Right atrium auricular region (tissue), 2 donors: Measurements from ENCODE around the gene NAGK. TPM values are rescaled to one million over a fixed set of nuclear protein-coding genes. Genes with fewer than 3 reads are reported as not detected.

Source experiments
- DNase-seq: peaks from one replicate; pipeline ENCODE4 v3.0.0-alpha.2; 2019; ENCODE audit warnings: low spot score
- H3K27ac ChIP-seq, 2 donors: fragments of 200-600 bp; sonication (generic); 1 replicate in 1 of 2; 2 replicates in 1 of 2; pipeline ENCODE4 v1.5.1; 2016 to 2019
- H3K27me3 ChIP-seq, 2 donors: fragments of 200-600 bp; sonication (generic); one replicate each; pipeline versions ENCODE4 v1.5.1 to v1.6.0; 2017 to 2019
- H3K36me3 ChIP-seq: fragments of 200-600 bp; sonication (generic); one replicate; pipeline ENCODE4 v1.5.1; 2016
- H3K4me1 ChIP-seq, 2 donors: fragments of 200-600 bp; sonication (generic); one replicate each; pipeline versions ENCODE4 v1.5.1 to v1.6.0; 2017 to 2019
- H3K4me3 ChIP-seq, 2 donors: fragments of 200-600 bp; sonication (generic); 1 replicate in 1 of 2; 2 replicates in 1 of 2; pipeline ENCODE4 v1.5.1; 2017 to 2019; ENCODE audit warnings: mild to moderate bottlenecking in 1 of 2, moderate library complexity in 1 of 2
- H3K9me3 ChIP-seq, 2 donors: fragments of 200-600 bp; sonication (generic); one replicate each; pipeline ENCODE4 v1.5.1; 2019
- CTCF ChIP-seq, 2 donors: fragments of 200-600 bp; sonication (generic); IDR thresholded peaks; one replicate each; pipeline ENCODE4 v1.5.1; 2019; ENCODE audit warnings: antibody characterized with exemption in 2 of 2
- total RNA-seq, 2 donors: library from RNA; depleted of rRNA; stranded (reverse); fragments of >200 nt; gene quantifications; one replicate each; pipeline ENCODE4 v1.1.0, GENCODE V29; 2016

Gene NAGK
- total RNA-seq, 2 donors from 2014 or later: 30.4 to 45.5 TPM

DNA sequence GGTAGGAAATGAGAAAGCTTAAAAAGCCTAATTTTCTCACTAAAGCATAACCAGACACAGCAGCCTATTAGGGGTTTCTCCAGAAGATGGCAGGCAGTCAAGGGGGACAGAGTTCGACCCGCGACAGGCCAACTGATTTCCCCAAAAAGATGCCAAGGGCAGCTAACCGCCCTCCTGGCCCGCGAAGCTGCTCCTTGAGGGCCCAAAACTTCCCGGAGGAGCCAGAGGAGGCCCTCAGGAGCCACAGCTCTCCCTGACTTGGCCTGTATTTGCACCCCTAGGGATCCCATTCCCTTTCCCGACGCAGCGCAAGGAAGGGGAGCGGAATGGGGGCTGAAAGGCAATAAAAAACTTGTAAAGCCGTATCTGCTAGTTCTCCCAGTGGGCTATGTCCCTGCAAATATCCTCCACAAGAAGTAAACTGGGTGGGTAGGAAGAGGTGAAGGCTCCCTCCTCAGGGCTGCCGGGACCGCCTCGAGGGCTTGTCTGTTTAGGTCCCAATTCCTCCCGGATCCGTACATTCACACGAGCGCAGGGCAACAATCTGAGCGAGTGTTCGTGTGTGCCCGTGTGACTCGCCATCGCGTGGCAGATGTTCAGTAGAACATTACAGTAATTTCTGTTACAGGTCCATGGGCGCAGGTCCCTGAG lies 756 bp upstream of the NAGK start:
- Histone ChIP-seq H3K9me3 (no peaks in the 10 kb centered on the region), H3K36me3 (peaks cover under 1% of the 10 kb centered on the region), H3K4me1 (peaks cover 0 to 30% of the 10 kb centered on the region in 2 donors), H3K4me3 (peak overlapping the region; percentile 74 to 97), H3K27me3 (no peaks in the 10 kb centered on the region), H3K27ac (peak overlapping the region; percentile 98)
- no peak for DNase-seq
- TF ChIP-seq CTCF (IDR thresholded peaks at IDR 0.05): no peak

- Histone ChIP-seq H3K4me1 (peaks cover 0 to 30% of the 10 kb centered on the region in 2 donors), H3K27ac (peak overlapping the region in 1 of 2 donors; percentile 98)
- TF ChIP-seq CTCF (IDR thresholded peaks at IDR 0.05): no peak
These were observed 928 bp downstream of the NAGK start for GRCh38 chr2:71069376-71069775.

DNA sequence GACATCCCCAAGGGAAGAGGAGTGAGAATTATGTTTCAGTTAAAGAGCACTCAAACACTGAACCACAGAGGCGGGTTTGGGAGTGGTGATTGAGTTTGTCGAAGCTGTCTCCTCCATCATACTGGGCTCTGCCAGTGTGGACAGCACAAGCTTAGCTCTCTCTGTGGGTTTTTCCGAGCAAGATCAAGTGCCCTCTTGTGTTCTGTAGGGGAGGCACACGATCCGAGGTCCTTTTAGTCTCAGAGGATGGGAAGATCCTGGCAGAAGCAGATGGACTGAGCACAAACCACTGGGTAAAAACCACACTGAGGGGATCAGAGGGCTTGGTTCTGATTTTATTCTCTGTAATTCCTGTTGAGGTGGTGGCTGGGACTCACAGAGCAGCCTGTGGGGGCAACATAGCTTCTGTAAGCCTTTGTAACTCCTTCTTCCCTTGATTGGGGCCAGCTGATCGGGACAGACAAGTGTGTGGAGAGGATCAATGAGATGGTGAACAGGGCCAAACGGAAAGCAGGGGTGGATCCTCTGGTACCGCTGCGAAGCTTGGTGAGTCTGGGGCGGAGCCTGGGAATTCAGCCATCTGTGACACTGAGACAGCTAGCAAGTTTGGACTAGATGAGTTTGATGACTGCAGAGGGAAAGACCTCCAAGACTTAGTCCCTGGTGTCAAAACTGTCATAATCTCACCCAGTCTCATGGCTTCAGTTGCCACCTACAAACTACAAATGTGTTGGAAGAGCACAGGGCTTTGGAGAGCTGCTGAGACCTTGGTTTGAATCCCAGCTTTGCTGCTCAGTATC lies 2.0 kb downstream of the NAGK start:
- no peak for DNase-seq
- H3K4me3 ChIP-seq: no peak overlapping the region
- H3K27ac ChIP-seq: no peak overlapping the region
- no peaks in the 10 kb centered on the region for H3K9me3 ChIP-seq
- peak in 1 of 2 donors; percentile 17 for TF ChIP-seq CTCF (IDR thresholded peaks at IDR 0.05)
- H3K36me3 ChIP-seq: peaks cover 19% of the 10 kb centered on the region
- peaks cover 0 to 30% of the 10 kb centered on the region in 2 donors for H3K4me1 ChIP-seq
- no peaks in the 10 kb centered on the region for H3K27me3 ChIP-seq

More at GRCh38 chr2:71069376-71069775, 928 bp downstream of the NAGK start:
- peaks cover 16% of the 10 kb centered on the region for H3K36me3 ChIP-seq
- no peaks in the 10 kb centered on the region for H3K9me3 ChIP-seq
- no peaks in the 10 kb centered on the region for H3K27me3 ChIP-seq
- peak overlapping the region; percentile 74 to 97 for H3K4me3 ChIP-seq
- DNase-seq: no peak

DNA sequence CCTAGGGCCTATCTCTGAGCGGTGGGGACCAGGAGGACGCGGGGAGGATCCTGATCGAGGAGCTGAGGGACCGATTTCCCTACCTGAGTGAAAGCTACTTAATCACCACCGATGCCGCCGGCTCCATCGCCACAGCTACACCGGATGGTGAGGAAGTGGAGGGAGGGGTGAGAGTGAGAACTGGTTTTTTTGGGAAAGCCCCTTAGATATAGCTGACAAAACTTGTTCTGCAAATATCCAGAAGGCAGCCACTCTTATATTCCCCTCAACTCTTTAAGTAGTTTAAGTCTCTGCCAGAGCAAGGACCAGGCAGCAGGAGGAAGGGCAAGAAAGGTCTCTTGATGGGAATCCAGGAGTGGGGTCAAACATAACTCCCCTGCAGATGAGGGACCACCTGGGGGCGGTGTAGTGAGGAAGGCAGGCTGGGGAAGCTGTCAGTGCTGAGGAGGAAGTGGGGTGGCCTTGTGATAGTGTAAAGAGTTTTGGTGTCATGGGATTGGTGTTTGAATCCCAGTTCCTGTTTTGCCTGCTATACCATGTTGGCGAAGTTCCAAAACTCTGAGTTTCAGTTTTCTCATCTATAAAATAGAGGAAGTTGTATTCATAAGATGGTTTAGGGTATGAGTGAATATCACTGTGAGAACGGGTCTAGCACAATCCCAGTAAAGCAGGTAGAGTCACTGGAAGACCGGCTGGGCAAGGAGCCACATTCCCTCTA lies 3.4 kb downstream of the NAGK start:
- Histone ChIP-seq H3K36me3 (peaks cover 33% of the 10 kb centered on the region), H3K4me3 (no peak overlapping the region), H3K4me1 (peaks cover 0 to 30% of the 10 kb centered on the region in 2 donors), H3K27ac (no peak overlapping the region), H3K27me3 (no peaks in the 10 kb centered on the region), H3K9me3 (no peaks in the 10 kb centered on the region)
- TF ChIP-seq CTCF (IDR thresholded peaks at IDR 0.05): no peak
- DNase-seq: no peak

- Histone ChIP-seq H3K36me3 (peaks cover 37% of the 10 kb centered on the region), H3K9me3 (no peaks in the 10 kb centered on the region), H3K4me3 (no peak overlapping the region), H3K4me1 (peaks cover 0 to 26% of the 10 kb centered on the region in 2 donors), H3K27ac (no peak overlapping the region), H3K27me3 (no peaks in the 10 kb centered on the region)
- DNase-seq: no peak
- no peak for TF ChIP-seq CTCF (IDR thresholded peaks at IDR 0.05)
These were observed 4.0 kb downstream of the NAGK start for GRCh38 chr2:71072492-71072891.
